SIG-M5 treated with dmso at 0.1 percent for 504 hours (cell line): ENCODE measurements around the gene SHE.
"Not testable (repeated sequence)": the region's sequence is repeated elsewhere in the genome, so short reads cannot be mapped to it uniquely, and the experiment has no call there.

Experiments
- DNase-seq: peaks from one replicate; lab custom pipeline; 2025; ENCODE audit not compliant: unreplicated experiment; lab: John Stamatoyannopoulos, UW

Gene SHE

GRCh38 chr1:154502066-154502743, at the start of gene SHE, which contains the start of gene TDRD10:
SHE (minus strand) TSS chr1:154502412; CDS start chr1:154502026, 386 bp downstream.
TDRD10 (plus strand) TSS chr1:154502219; CDS start chr1:154506904, 4,685 bp downstream.
- DNase-seq, result no peak

GRCh38 chr1:154551474-154551873, 49.3 kb upstream of the SHE start:
- no peak for DNase-seq

GRCh38 chr1:154550657-154551056, 48.4 kb upstream of the SHE start:
- no peak for DNase-seq

- DNase-seq, result no peak
These were observed 47.9 kb upstream of the SHE start for GRCh38 chr1:154550070-154550469.

GRCh38 chr1:154549202-154549770, 47.1 kb upstream of the SHE start:
- no peak for DNase-seq

GRCh38 chr1:154548028-154548427, 45.8 kb upstream of the SHE start:
- DNase-seq, result no peak

- DNase-seq, result no peak
These were observed 45.0 kb upstream of the SHE start for GRCh38 chr1:154547105-154547732.

GRCh38 chr1:154546264-154547063, 44.3 kb upstream of the SHE start:
- DNase-seq, result peak; percentile 66

GRCh38 chr1:154541231-154541630, 39.0 kb upstream of the SHE start:
- DNase-seq, result no peak

- DNase-seq, result no peak
These were observed 37.6 kb upstream of the SHE start for GRCh38 chr1:154539486-154540483.

- no peak for DNase-seq
These were observed 34.4 kb upstream of the SHE start for GRCh38 chr1:154536570-154536969.

GRCh38 chr1:154533952-154534844, 32.0 kb upstream of the SHE start:
- DNase-seq, result peak; percentile 21

- DNase-seq, result not testable (repeated sequence)
These were observed 29.7 kb upstream of the SHE start for GRCh38 chr1:154531950-154532349.

- DNase-seq, result no peak
These were observed 27.1 kb upstream of the SHE start for GRCh38 chr1:154529308-154529707.

- no peak for DNase-seq
These were observed 25.0 kb upstream of the SHE start for GRCh38 chr1:154527192-154527591.

GRCh38 chr1:154524881-154525280, 22.7 kb upstream of the SHE start:
- no peak for DNase-seq

- DNase-seq, result no peak
These were observed 19.5 kb upstream of the SHE start for GRCh38 chr1:154521695-154522094.

GRCh38 chr1:154520333-154520732, 18.1 kb upstream of the SHE start:
- DNase-seq, result no peak

- DNase-seq, result no peak
These were observed 17.4 kb upstream of the SHE start for GRCh38 chr1:154519591-154519991.
